ENCODE results near the gene PUDP.
"Not testable (repeated sequence)": the region's sequence is repeated elsewhere in the genome, so short reads cannot be mapped to it uniquely, and the experiment has no call there.

Gene PUDP

GRCh38 chrX:7025471-7025870 lies 122.5 kb downstream of the PUDP start:
- DNase-seq: no peak

GRCh38 chrX:7024850-7025249 lies 123.1 kb downstream of the PUDP start:
- no peak for DNase-seq

GRCh38 chrX:7022996-7023395 lies 125.0 kb downstream of the PUDP start:
- DNase-seq: not testable (repeated sequence)

GRCh38 chrX:7021991-7022390 lies 126.0 kb downstream of the PUDP start:
- no peak for DNase-seq

GRCh38 chrX:7019555-7019954 lies 128.4 kb downstream of the PUDP start:
- DNase-seq: no peak

- not testable (repeated sequence) for DNase-seq
Measured at GRCh38 chrX:7012262-7012834, 135.6 kb downstream of the PUDP start.

- not testable (repeated sequence) for DNase-seq
Measured at GRCh38 chrX:7010897-7011296, 137.1 kb downstream of the PUDP start.

- DNase-seq: not testable (repeated sequence)
Measured at GRCh38 chrX:7007328-7007727, 140.6 kb downstream of the PUDP start.

Measured in T-helper 2 cell (primary cell).